H1 (cell line): ENCODE results near the gene USP24. TPM values are rescaled to one million over a fixed set of nuclear protein-coding genes. Genes with fewer than 3 reads are reported as not detected.

ENCODE experiments used
- ATF3 ChIP-seq: IDR thresholded peaks from 2 replicates; pipeline ENCODE4 v1.6.1; 2011; ENCODE audit warnings: low read depth, mild to moderate bottlenecking, low read length; ENCODE audit not compliant: insufficient read depth
- E2F6 ChIP-seq: IDR thresholded peaks from 2 replicates; pipeline ENCODE4 v1.6.1; 2012; ENCODE audit warnings: inconsistent platforms
- NRF1 ChIP-seq: IDR thresholded peaks from 2 replicates; pipeline ENCODE4 v1.6.1; 2011; ENCODE audit warnings: mild to moderate bottlenecking, low read depth, low read length, improper control_type of control experiment
- polyA plus RNA-seq, 7 experiments: library from polyadenylated mRNA; depleted of rRNA in 3 of 7; stranded (reverse) in 5 of 7; unstranded in 2 of 7; fragments of >200 nt in 5 of 7; fragments of 200-250 nt in 2 of 7; gene quantifications; 1 replicate in 5 of 7; 2 replicates in 1 of 7; 4 replicates in 1 of 7; pipeline versions ENCODE4 v1.2.1 to v1.2.3, GENCODE V29; 2011 to 2013; ENCODE audit warnings: missing spikeins in 2 of 7, mixed read lengths in 2 of 7
- total RNA-seq: library from RNA; stranded (reverse); fragmentation: NEBNext Ultra II Directional; extraction: Animal tissue kit (Norgen Biotek cat#: 25700); gene quantifications from 2 replicates; pipeline ENCODE4 v1.2.1, GENCODE V29; 2021

Gene USP24
- total and polyA plus RNA-seq, 2 of the 8 experiments (the other 6 are each of a cell fraction or from before 2014, with no cell fraction given): 11.1 to 34.6 TPM

- TF ChIP-seq ATF3 (no peak), NRF1 (no peak), E2F6 (no peak)
Observed at GRCh38 chr1:55052221-55053142, 162.7 kb downstream of the USP24 start (continued).
